Dermis microvascular lymphatic vessel endothelial cell (primary cell): ENCODE data around the gene LIN54. TPM values are rescaled to one million over a fixed set of nuclear protein-coding genes. Genes with fewer than 3 reads are reported as not detected.
A peak's percentile ranks its signal among the peaks of the same experiment; 100 is the strongest.
"Not testable (repeated sequence)": the region's sequence is repeated elsewhere in the genome, so short reads cannot be mapped to it uniquely, and the experiment has no call there.

Experiments used
- DNase-seq, 2 donors: peaks; one replicate each; pipeline versions ENCODE4 v3.0.0 to v3.0.0-alpha.2; 2010; ENCODE audit warnings: low read depth in 2 of 2
- total RNA-seq: library from RNA; depleted of rRNA; stranded (reverse); fragments of >200 nt; gene quantifications from 2 replicates; pipeline ENCODE4 v1.2.1, GENCODE V29; 2014

Gene LIN54
- total RNA-seq, 1 donor from 2014 or later, result 9.1 TPM

DNA sequence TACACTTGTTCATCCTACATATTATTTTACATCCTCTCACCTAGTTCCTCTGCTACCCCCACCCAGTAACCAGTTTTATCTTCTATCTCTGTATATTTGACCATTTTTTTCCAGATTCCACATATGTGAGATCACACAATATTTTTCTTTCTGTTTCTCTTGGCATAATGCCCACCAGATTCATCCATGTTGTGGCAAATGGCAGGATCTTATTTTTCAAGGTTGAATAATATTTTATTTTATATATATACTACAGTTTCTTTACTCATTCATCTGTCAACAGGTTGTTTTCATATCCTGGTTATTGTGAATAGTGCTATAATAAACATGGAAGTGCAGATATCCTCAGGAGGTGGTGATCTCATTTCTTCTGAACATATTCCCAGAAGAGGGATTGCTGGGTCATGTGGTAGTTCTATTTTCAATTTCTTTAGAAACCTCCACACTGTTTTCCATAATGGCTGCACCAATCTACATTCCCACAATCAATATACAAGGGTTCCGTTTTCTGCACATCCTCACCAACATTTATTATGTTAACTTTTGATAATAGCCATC lies 61.9 kb downstream of the LIN54 start:
- DNase-seq, result peak; percentile 27 to 82

DNA sequence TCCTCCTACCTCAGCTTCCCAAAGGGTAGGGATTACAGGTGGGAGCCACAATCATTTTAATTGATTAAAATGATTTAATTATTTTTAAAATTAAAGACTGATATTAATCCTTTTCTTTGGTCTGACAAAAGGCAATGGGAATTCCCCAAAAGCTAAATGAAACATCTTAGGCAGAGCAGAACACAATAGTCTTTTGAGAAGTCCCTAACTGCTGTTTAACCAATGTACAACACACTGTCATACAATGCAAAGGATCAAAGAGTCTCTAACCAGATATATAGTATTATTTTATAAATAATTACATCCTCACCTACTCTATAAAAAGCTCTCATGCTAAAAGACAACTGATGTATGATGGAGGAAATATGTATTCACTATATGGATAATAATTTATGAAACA lies 63.1 kb downstream of the LIN54 start:
- no peak for DNase-seq

DNA sequence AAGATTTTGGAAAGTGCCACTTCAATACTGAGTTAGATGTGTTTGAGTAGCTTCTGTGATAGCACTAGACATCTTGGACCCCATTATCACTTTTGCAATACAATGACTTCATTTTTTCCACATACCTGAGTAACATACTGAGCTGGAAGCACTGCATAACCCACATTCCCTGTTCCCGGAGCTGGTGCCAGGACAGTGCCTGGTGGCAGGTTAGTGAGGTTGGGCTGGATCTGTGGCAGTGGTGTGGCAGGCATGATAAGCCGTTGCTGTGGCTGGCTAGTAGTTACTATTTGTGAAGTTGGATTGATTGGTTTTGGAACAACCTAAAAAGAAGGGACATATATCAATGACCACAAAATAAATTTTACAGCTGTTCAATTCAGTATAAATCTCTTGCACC lies 71.2 kb downstream of the LIN54 start:
- DNase-seq, result no peak

DNA sequence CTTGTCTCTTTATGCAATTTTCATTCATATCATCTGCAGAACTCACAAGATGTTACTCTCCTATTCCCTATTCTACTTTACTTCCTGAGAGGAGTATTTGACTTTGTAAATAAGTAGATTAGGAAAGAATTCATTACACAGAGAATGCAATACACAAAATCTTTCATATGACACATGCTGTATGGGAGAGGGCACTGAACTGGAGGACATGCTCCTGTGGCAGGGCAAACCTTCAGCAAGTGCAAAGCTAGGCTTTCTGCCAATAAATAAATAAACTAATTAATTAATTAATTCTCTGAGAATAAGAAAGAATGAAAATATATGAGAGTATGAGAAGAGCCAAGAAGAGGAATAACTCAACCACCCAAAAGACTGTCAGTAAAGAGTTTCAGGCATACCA lies 76.2 kb downstream of the LIN54 start:
- DNase-seq, result no peak

DNA sequence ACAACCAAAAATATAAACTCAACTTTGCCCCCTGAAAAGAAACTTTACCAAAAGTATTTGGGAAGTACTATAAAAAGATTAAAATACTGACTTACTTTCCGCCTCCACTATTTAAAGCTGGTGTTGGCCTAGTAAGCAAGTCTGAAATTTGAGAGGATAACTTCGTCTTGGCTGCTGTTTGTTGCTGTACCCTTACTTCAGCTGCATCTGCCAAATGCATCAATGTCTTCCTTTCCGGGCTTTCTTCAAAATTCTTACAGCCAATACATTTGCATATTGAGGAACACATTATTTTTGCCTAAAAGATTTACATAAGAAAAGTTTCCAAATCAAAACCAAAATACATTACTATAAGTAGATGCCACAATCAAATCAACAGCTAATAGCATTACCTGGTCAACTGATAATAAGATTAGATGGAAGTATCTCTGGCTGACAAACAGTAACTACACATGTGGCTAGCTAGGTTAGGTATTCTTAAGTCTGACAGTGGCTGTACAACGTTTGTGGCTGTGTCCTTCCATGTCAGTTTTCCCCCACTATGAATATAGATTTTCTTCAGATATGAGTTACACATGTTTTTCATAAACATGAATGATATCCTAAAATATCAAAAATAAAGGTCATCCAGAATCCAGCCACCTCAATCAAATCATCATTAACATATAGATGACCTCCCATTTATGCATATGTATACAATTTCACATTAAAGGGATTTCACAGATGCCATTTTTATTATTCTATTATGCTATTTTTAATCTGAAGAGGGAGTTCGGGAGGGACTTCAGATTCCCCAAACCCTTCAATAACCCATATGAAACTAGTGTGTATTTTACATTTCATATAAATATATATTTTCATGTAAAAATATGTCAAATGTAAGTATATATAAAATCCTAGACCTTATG lies 79.5 kb downstream of the LIN54 start:
- DNase-seq, result no peak

DNA sequence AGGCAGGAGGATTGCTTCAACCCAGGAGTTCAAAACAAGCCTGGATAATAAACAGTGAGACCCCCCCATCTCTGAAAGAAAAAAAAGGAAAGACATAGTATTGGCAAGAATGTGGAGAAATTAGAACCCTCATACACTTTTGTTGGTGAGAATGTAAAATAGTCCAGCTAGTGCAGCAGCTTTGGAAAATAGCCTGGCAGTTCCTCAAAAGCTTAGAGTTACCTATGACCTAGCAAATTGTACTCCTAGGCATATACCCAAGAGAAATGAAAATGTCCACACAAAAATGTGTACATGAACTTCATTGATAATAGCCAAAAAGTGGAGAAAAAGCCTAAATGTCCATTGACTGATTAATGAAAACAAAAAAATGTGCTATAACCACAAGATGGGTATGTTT lies 88.8 kb downstream of the LIN54 start:
- DNase-seq, result no peak

DNA sequence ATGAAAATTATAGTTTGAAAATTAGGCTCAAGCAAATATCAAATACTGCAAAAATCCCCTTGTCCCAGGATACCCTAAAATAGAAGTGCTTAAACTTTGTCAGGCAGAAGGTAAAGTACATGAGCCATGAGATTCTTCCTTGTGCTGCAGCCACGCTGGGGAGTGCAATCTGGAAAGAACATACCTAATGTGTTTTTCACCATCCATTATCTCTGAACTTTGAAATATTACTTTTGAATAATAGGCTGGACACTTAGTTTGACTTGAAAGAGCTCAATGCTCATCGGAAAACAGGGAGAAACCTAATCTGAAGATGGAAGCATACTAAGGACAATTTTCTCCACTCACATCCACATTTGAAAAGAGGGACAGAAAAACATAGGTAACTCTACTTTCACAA lies 91.2 kb downstream of the LIN54 start:
- no peak for DNase-seq

DNA sequence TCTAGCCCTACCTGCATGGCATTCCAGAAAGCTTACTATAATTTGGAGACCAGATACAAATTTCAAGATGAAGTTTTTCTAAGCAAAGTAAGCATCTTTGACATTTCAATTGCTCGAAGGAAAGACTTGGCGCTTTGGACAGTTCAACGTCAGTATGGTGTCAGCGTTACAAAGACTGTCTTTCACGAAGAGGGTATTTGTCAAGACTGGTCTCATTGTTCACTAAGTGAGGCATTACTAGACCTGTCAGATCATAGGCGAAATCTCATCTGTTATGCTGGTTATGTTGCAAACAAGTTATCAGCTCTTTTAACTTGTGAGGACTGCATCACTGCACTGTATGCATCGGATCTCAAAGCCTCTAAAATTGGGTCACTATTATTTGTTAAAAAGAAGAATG lies 92.5 kb downstream of the LIN54 start:
- DNase-seq, result no peak

DNA sequence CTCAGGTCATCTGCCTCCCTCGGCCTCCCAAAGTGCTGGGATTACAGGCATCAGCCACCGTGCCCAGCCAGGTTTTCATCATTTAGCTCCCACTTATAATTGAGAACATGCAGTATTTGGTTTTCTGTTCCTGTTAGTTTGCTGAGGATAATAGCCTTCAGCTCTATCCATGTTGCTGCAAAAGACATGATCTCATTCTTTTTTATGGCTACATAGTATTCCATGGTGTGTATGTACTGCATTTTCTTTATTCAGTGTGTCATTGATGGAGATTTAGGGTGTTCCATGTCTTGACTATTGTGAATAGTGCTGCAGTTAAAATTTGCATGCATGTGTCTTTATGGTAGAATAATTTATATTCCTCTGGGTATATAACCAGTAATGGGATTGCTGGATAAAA lies 96.7 kb downstream of the LIN54 start:
- DNase-seq, result not testable (repeated sequence)

DNA sequence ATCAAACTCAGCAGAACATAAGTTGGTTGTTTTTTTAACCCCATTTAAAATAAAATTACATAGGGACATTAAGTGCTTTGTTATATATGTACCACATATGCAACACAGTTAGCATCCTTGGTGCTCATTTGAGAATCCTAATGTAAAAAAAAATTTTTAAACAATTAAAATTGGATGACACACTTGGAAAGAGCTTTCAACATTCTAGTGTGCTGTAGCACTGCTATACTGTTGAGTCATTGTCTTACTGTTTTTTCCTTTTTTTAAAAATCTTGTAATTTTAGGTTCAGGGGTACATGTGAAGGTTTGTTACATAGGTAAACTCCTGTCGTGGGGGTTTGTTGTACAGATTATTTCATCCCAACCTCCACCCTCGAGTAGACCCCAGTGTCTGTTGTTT lies 97.3 kb downstream of the LIN54 start:
- DNase-seq, result no peak

DNA sequence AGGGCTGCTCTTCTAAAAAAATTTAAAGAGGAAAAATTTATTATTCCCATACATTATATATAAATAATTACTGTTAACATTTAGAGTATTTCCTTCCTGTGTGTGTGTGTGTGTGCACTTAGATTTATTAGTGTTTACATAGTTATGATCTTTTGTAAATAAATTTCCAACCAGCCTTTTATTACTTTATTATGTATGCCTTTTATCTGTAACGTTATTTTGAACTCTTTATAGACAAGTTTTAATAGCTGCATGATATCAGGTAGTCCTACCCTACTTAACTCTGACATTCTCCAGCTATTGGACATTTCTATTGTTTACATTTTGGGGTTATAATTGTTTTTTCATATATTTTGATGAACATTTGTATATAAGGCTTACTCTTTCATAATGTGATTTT lies 101.3 kb downstream of the LIN54 start:
- no peak for DNase-seq

DNA sequence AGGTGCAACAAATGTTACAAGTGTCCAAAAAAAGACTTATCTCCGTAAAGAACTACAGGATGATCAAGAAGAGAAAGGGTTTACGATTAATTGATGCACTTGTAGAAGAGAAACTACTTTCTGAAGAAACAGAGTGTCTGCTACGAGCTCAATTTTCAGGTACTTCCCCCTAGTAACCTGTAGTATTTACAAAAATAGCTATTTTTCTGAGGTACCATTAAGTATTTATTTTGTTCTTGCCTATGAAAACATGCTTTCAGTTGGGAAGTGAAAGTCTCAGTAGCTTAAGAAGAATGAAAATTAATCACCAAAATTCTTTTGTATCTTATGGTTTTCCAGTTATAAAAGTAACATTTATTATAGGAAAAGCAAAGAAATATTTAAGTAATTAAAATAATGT lies 104.2 kb downstream of the LIN54 start:
- DNase-seq, result no peak

DNA sequence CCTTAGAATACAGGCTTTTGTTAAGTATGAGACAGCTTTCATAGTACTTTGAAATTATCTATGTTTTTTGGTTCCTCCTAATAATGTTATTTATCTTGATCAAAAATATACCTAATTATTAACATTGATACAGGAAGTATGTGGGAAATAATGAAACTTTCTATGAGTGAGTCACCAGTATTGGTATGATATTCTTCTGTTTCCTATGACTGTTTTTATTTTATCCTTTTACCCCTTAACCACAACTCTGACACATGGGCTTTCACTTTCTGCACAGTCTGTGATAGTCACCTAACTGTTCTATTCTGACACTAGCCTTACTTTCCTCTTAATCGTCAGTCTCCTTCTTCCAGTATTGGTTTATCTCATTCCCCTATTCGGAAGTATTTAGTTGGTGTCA lies 105.4 kb downstream of the LIN54 start:
- peak in 1 of 2 donors; percentile 65 for DNase-seq

DNA sequence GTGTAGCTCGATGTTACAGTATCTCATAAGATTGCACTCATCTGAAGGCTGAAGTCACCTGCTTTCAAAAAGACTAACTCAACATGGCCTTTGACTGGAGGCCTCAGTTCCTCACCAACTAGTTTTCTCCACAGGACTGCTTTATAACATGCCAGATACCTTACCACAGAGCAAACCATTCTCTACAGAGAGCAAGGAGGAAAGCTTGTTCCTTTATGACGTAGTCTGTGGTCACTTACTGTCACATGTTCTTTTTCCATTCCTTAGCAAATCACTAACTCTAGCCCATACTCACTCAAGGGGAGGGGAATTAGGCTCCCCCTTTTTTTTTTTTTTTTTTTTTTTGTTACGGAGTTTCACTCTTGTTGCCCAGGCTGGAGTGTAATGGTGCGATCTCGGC lies 106.9 kb downstream of the LIN54 start:
- DNase-seq, result no peak

DNA sequence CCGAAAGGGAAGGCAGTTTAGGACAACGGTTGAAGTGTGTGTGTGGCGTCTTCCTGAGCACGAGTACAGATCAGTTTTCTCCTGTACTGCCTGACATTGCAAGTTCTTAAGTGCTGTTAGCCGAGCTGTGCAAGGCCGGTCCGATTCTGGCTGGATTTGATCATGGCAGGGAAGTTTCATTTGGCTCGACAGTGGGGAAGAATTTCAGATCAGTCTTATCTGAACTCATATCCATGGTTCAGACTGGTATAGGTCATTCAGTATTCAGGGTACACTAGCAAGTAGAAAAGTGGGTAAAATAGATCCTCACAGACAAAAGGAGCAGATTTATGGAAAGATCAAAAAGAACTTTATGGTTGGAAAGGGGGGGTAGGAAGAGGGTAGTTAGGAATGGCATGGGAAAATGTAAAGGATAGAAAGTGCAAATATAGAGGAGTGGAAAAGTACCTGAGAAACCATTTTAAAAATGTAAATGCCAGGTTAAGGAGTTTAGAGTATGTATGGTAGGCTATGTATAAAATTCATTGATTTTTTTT lies 109.4 kb downstream of the LIN54 start:
- DNase-seq, result no peak

DNA sequence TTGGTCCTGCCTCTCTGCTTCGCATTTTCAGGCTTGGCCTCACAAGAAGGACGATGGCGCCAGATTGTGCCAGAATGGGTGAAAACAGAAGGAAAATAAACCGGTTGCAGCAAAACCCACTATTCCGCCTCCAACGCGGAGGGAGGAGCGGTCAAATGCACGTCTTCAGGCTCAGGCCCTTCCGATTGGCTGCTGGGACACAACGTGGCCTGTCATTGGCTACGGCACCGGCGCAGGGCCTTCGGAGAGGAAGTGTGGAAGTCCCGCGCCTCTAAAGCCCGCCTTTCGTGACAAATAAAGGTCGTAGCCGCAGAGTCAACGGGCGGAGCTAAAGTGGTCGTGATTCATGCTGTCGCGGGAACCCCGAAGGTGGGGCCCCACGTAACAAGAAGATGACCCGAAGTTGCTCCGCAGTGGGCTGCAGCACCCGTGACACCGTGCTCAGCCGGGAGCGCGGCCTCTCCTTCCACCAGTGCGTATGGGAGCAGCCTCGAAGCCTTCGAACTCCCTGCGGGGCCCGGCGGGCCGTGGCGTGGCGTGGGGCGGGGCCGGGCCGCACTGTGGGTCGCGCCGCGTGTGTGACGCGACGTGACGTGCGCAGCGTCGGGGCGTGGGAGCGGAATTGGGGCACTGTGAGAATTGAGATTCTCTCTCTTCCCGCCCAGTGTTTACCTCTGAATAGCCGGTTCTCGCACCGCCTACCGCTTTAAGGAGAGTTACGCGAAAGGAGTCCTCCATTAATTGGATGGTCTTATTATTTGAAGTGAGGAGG lies 110.0 kb downstream of the LIN54 start, which contains the start of gene THAP9:
TSS of gene THAP9 (plus strand) at position 325 of the 772 bp plus-strand sequence. CDS start at position 393, 68 bp downstream.
- peak; percentile 99 to 100 for DNase-seq

DNA sequence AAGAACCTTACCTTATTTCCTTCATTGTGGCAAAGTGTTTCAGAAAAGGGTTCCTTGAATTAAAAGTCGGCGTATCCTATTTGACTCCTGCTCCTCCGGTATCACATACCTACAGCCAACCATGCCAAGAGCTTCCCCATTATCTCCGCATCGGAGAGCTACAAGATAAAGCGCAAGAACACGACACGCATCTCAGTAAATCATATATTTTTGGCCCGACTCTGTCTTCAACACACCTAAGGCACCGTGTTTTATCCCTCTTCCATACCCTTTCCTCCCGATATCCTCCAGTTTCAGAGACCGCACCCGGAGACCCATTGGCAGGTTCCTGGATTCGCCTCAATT lies 110.6 kb downstream of the LIN54 start:
- DNase-seq, result no peak

DNA sequence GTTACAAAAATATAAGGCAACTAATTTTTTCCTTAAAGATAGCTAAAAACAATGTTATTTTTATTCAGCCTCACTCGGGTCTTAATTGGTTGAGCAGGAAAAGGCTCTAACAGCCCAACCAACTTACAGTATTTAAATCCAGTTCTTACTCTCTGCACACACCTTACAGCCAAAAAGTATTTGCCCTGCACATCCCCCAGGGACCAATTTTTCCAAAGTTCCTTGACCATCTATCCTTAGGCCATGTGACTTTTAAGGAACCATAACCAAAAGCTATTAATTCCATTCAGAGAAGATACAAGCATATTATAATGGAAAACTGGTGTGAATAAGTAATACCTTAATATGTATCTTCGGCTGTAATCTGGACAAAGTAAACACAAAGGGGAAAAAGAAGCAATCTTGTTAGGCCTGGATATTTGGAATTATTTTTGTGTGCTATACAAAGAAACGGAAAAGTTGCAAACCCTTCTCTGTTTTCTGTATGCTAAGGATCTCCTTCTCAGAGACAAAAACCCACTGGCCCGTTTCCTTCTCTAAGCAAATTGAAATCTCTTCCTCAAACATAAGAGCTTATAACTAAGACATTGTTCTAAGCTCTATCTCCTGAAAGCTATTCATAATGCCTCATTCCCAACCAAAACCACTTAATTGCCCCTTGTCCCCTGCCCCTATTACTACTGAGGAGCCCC lies 111.1 kb downstream of the LIN54 start:
- peak in 1 of 2 donors; percentile 25 for DNase-seq

DNA sequence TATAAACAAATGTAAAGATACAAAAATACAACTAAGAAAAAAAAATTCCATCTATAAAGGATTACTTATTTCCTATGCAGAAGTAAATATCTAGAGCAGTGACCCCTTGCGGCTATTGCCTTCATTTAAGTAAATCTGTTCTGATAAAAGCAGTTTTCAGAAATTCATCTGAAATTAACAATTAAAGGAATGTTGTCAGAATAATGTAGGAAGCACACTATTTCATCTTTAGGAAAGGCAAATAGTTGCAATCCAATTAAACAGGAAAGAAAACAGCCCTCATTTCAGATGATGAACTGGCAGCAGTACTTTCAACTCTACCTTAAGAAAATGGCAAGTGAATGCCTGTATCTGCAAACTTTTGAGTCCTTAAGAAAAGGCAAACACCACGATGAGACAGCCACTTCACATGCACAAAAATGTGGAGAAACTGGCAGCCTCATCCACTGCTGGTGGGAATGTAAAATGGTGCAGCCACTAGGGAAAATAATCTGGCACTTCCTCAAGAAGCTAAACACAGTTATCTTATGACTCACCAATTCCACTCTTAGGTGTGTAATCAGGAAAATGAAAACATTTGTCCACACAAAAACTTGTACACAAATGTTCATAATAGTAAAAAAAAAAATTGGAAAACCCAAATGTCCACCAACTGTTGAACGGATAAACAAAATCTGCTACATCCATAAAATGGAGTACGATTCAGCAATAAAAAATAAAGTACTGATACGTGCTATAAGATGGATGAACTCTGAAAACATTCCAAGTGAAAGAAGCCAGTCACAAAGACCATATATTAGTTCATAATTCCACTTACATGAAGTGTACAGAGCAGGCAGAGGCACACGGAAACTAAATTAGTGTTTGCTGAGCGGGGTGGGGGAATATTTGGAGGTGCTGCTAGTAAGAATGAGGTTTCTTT lies 112.0 kb downstream of the LIN54 start:
- peak in 1 of 2 donors; percentile 81 for DNase-seq

DNA sequence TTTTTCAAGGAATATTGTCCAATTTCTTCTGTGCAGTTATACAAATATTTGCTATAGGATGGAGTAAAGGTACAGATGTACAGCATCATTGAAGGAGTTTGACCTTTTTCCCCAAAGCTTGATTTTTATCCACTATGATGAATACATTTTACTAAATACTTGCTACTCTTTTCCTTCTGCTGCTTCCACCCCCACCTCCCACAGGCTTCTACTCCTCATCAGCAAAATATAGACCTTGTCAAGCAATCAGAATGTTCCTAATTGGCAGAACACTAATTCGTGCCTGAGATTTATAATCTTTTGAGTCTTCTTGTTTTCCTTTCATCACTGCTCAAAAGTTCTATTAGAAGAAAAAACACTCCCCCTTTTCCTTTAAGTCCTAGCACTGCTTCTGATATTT lies 113.9 kb downstream of the LIN54 start:
- no peak for DNase-seq
